SK-N-SH (cell line): ENCODE data around the gene NKX2-3. TPM values are rescaled to one million over a fixed set of nuclear protein-coding genes. Genes with fewer than 3 reads are reported as not detected.

Experiments
- CTCF ChIA-PET: fragments of 300-600, 350-600 bp; formaldehyde crosslinking; extraction: SDS; loops from one replicate; lab custom pipeline; 2021; lab: Yijun Ruan, JAX
- POLR2A ChIA-PET: fragments of 350-600 bp; sonication (Branson Sonifier 250); formaldehyde crosslinking; extraction: SDS; loops from one replicate; lab custom pipeline; 2020; ENCODE audit warnings: antibody characterized with exemption, inconsistent platforms; lab: Yijun Ruan, JAX
- DNase-seq: peaks from one replicate; pipeline ENCODE4 v3.0.0; 2012
- H2AFZ ChIP-seq: fragments of 200-600 bp; sonication (generic); 2 replicates; pipeline ENCODE4 v1.8.1; 2016; ENCODE audit warnings: antibody characterized with exemption, mild to moderate bottlenecking, low read depth
- H3F3A ChIP-seq: fragments of 200-600 bp; sonication (generic); replicated peaks from 2 replicates; pipeline ENCODE3; 2016; ENCODE audit warnings: antibody characterized with exemption, mild to moderate bottlenecking; ENCODE audit not compliant: insufficient read depth
- H3K27ac ChIP-seq, 2 experiments: fragments of 200-500 bp in 1 of 2; fragments of 200-600 bp in 1 of 2; sonication (Bioruptor generic) in 1 of 2; sonication (generic), shearing (Covaris generic) in 1 of 2; 2 replicates each; pipeline versions ENCODE4 v1.5.1 to v1.6.1; 2014 to 2016; ENCODE audit warnings: low read depth in 2 of 2, inconsistent platforms in 1 of 2, low read length in 1 of 2, mild to moderate bottlenecking in 1 of 2, mixed read lengths in 1 of 2
- H3K27me3 ChIP-seq: fragments of 200-600 bp; sonication (generic), shearing (Covaris generic); 2 replicates; pipeline ENCODE4 v1.6.1; 2016; ENCODE audit warnings: mixed run types; ENCODE audit not compliant: insufficient read depth
- H3K36me3 ChIP-seq, 2 experiments: fragments of 200-500 bp in 1 of 2; fragments of 200-600 bp in 1 of 2; sonication (Bioruptor generic) in 1 of 2; sonication (generic) in 1 of 2; replicated peaks in 1 of 2; 2 replicates each; pipeline versions ENCODE3 to v1.5.1; 2014 to 2016; ENCODE audit warnings: low read length in 1 of 2, mild to moderate bottlenecking in 1 of 2; ENCODE audit not compliant: insufficient read depth in 2 of 2, control insufficient read depth in 1 of 2
- H3K4me1 ChIP-seq, 2 experiments: fragments of 200-500 bp in 1 of 2; fragments of 200-600 bp in 1 of 2; sonication (Bioruptor generic) in 1 of 2; sonication (generic), shearing (Covaris generic) in 1 of 2; 2 replicates each; pipeline versions ENCODE4 v1.5.1 to v1.6.1; 2014 to 2016; ENCODE audit warnings: low read depth in 1 of 2, low read length in 1 of 2, mixed run types in 1 of 2; ENCODE audit not compliant: insufficient read depth in 2 of 2, control insufficient read depth in 1 of 2
- H3K4me2 ChIP-seq: fragments of 200-600 bp; sonication (generic), shearing (Covaris generic); 2 replicates; pipeline ENCODE4 v1.6.1; 2017; ENCODE audit warnings: mixed run types
- H3K4me3 ChIP-seq, 2 experiments: fragments of 200-500 bp in 1 of 2; fragments of 200-600 bp in 1 of 2; sonication (Bioruptor generic) in 1 of 2; sonication (generic), shearing (Covaris generic) in 1 of 2; 2 replicates each; pipeline versions ENCODE4 v1.5.1 to v1.8.1; 2014 to 2016; ENCODE audit warnings: low read depth in 2 of 2, inconsistent platforms in 1 of 2, low read length in 1 of 2, mild to moderate bottlenecking in 1 of 2, mixed read lengths in 1 of 2, moderate library complexity in 1 of 2
- H3K79me2 ChIP-seq: fragments of 200-600 bp; sonication (generic); 2 replicates; pipeline ENCODE4 v1.8.1; 2017; ENCODE audit warnings: mild to moderate bottlenecking; ENCODE audit not compliant: insufficient read depth
- H3K9ac ChIP-seq: fragments of 200-600 bp; sonication (generic); 2 replicates; pipeline ENCODE4 v1.6.1; 2017; ENCODE audit warnings: mixed run types
- H3K9me2 ChIP-seq: fragments of 200-600 bp; sonication (generic); 2 replicates; pipeline ENCODE4 v1.6.1; 2017; ENCODE audit warnings: mixed run types
- H3K9me3 ChIP-seq: fragments of 200-600 bp; sonication (generic); 2 replicates; pipeline ENCODE4 v1.6.1; 2017; ENCODE audit warnings: mixed run types, mild to moderate bottlenecking, moderate library complexity
- H4K20me1 ChIP-seq: fragments of 200-600 bp; sonication (generic); 2 replicates; pipeline ENCODE4 v1.6.1; 2017; ENCODE audit warnings: mild to moderate bottlenecking, mixed run types; ENCODE audit not compliant: insufficient read depth
- CTCF ChIP-seq: fragments of 200-600 bp; sonication (generic); IDR thresholded peaks from 2 replicates; pipeline ENCODE4 v1.6.1; 2017; ENCODE audit warnings: antibody characterized with exemption, mild to moderate bottlenecking, moderate library complexity
- EP300 ChIP-seq, 2 experiments: IDR thresholded peaks; 2 replicates each; pipeline versions ENCODE4 v1.4.0 to v1.6.1; 2012; ENCODE audit warnings: borderline replicate concordance in 1 of 2, low read depth in 1 of 2, low read length in 1 of 2
- FOXM1 ChIP-seq: IDR thresholded peaks from 2 replicates; pipeline ENCODE4 v1.4.0; 2012; ENCODE audit warnings: low read depth, mild to moderate bottlenecking
- GABPA ChIP-seq: IDR thresholded peaks from 2 replicates; pipeline ENCODE4 v1.4.0; 2012; ENCODE audit warnings: low read depth, mild to moderate bottlenecking
- GATA2 ChIP-seq: sonication (generic); formaldehyde crosslinking; IDR thresholded peaks from 2 replicates; pipeline ENCODE4 v1.5.0; 2020; ENCODE audit warnings: mild to moderate bottlenecking, missing genetic modification reagents
- MAX ChIP-seq: IDR thresholded peaks from 2 replicates; pipeline ENCODE4 v1.4.0; 2012; ENCODE audit warnings: low read depth
- MEF2A ChIP-seq: IDR thresholded peaks from 2 replicates; pipeline ENCODE4 v1.4.0; 2012; ENCODE audit warnings: low read depth, borderline replicate concordance
- RAD21 ChIP-seq: IDR thresholded peaks from 2 replicates; pipeline ENCODE4 v1.6.1; 2012; ENCODE audit warnings: mild to moderate bottlenecking, low read length
- RCOR1 ChIP-seq: fragments of 150-350 bp; IDR thresholded peaks from 2 replicates; pipeline ENCODE4 v1.6.1; 2017; ENCODE audit warnings: antibody characterized with exemption, low read length
- RFX5 ChIP-seq: IDR thresholded peaks from 2 replicates; pipeline ENCODE4 v1.6.1; 2012; ENCODE audit warnings: mild to moderate bottlenecking, improper control_type of control experiment, low read length
- SIN3A ChIP-seq: IDR thresholded peaks from 2 replicates; pipeline ENCODE4 v1.6.1; 2012; ENCODE audit warnings: low read depth, mild to moderate bottlenecking, low read length, moderate library complexity, borderline replicate concordance
- SMC3 ChIP-seq: IDR thresholded peaks from 2 replicates; pipeline ENCODE4 v1.6.1; 2012; ENCODE audit warnings: low read depth, low read length, improper control_type of control experiment
- TAF1 ChIP-seq: IDR thresholded peaks from 2 replicates; pipeline ENCODE4 v1.6.1; 2012; ENCODE audit warnings: low read depth, mild to moderate bottlenecking, low read length, moderate library complexity, borderline replicate concordance
- TCF12 ChIP-seq: IDR thresholded peaks from 2 replicates; pipeline ENCODE4 v1.4.0; 2012
- USF1 ChIP-seq: IDR thresholded peaks from 2 replicates; pipeline ENCODE4 v1.4.0; 2012; ENCODE audit warnings: low read depth, borderline replicate concordance
- ZBTB33 ChIP-seq: IDR thresholded peaks from 2 replicates; pipeline ENCODE4 v1.4.0; 2012; ENCODE audit warnings: low read depth, borderline replicate concordance
- WGBS: methylation state at CpG from one replicate; pipeline ENCODE4 v1.1.6; 2017; ENCODE audit warnings: low lambda C conversion rate; 5-methylcytosine and 5-hydroxymethylcytosine counted together
- polyA plus RNA-seq, 3 experiments: library from polyadenylated mRNA; depleted of rRNA; stranded (reverse); fragments of >200 nt; gene quantifications; 2 replicates each; pipeline ENCODE4 v1.2.3, GENCODE V29; 2012

Gene NKX2-3
- polyA plus RNA-seq, 1 of the 3 experiments (the other 2 are of a cell fraction) = not detected

GRCh38 chr10:99533496-99534449, 1.0 kb downstream of the NKX2-3 start:
- no peaks in the 10 kb centered on the region for H3K9me3 ChIP-seq
- H3K36me3 ChIP-seq = no peaks in the 10 kb centered on the region
- H2AFZ ChIP-seq = no peak overlapping the region
- H3F3A ChIP-seq = no peaks in the 10 kb centered on the region
- H3K4me1 ChIP-seq = no peaks in the 10 kb centered on the region; a peak in 1 of 4 replicates
- ChIA-PET CTCF (interaction anchor here (0.7 to 1.0 kb wide), 2 partner anchors 78 to 98 kb away, joined by 3 to 4 read pairs; no protein-coding TSS in a partner anchor), POLR2A (no interaction called here)
- H3K4me2 ChIP-seq = no peak overlapping the region
- no peak overlapping the region for H3K27ac ChIP-seq
- H3K27me3 ChIP-seq = peaks cover 96% of the 10 kb centered on the region
- H3K9ac ChIP-seq = no peak overlapping the region
- DNase-seq = peak; percentile 18
- H3K79me2 ChIP-seq = no peaks in the 10 kb centered on the region
- WGBS = 40% methylated on average over 31 of the region's 38 CpGs
- peaks cover 7% of the 10 kb centered on the region; the same call in 1 of the 2 replicates for H4K20me1 ChIP-seq
- no peaks in the 10 kb centered on the region for H3K9me2 ChIP-seq
- TF ChIP-seq USF1 (no peak), EP300 (IDR thresholded peaks at IDR 0.05; ENCODE audit: borderline replicate concordance in 1 of 2, low read depth in 1 of 2, low read length in 1 of 2) (no peak), RCOR1 (no peak), GATA2 (no peak), TAF1 (no peak), SMC3 (no peak), MEF2A (no peak), FOXM1 (no peak), SIN3A (no peak), TCF12 (no peak), RAD21 (no peak), RFX5 (no peak)
- TF ChIP-seq, all 33 proteins: peak for 0
- H3K4me3 ChIP-seq = no peak overlapping the region

- no peak overlapping the region; the same call in 1 of the 2 replicates for H3K4me2 ChIP-seq
- no peaks in the 10 kb centered on the region for H3K79me2 ChIP-seq
- no peak overlapping the region for H3K9ac ChIP-seq
- no peaks in the 10 kb centered on the region for H3K36me3 ChIP-seq
- no peaks in the 10 kb centered on the region; a peak in 1 of 4 replicates for H3K4me1 ChIP-seq
- no peaks in the 10 kb centered on the region; the same call in 1 of the 2 replicates for H4K20me1 ChIP-seq
- POLR2A ChIA-PET = no interaction called here
- no peaks in the 10 kb centered on the region for H3F3A ChIP-seq
- no peak overlapping the region for H3K27ac ChIP-seq
- H3K9me3 ChIP-seq = no peaks in the 10 kb centered on the region
- CTCF ChIA-PET = interaction anchor here (0.6 to 1.0 kb wide), 3 partner anchors 12 to 125 kb away, joined by 3 to 5 read pairs (median 3); partner anchors contain the start of gene ENTPD7
- H2AFZ ChIP-seq = no peak overlapping the region
- TF ChIP-seq RAD21 = no peak
- TF ChIP-seq GABPA = no peak
- TF ChIP-seq ZBTB33 = no peak
- TF ChIP-seq RFX5 = no peak
- no peak for TF ChIP-seq MAX
- TF ChIP-seq CTCF = no peak
- no peak for TF ChIP-seq GATA2
- no peak for TF ChIP-seq TCF12
- TF ChIP-seq RCOR1 = no peak
- no peak overlapping the region for H3K4me3 ChIP-seq
- 34% methylated on average over 21 of the region's 26 CpGs for WGBS
- H3K9me2 ChIP-seq = no peaks in the 10 kb centered on the region
- DNase-seq = no peak
- H3K27me3 ChIP-seq = peaks cover 96% of the 10 kb centered on the region
These were observed 1.8 kb downstream of the NKX2-3 start for GRCh38 chr10:99534450-99534938.
